HL-60 (cell line): ENCODE measurements around the gene NXPH4.

Experiments used
- CTCF ChIP-seq: IDR thresholded peaks from one replicate; pipeline ENCODE4 v1.5.1; 2011; ENCODE audit warnings: low read length, control low read depth, inconsistent platforms; ENCODE audit not compliant: insufficient read depth
- GABPA ChIP-seq: IDR thresholded peaks from 2 replicates; pipeline ENCODE4 v1.6.1; 2012; ENCODE audit warnings: low read depth
- POLR2AphosphoS5 ChIP-seq: IDR thresholded peaks from 2 replicates; pipeline ENCODE4 v1.6.1; 2012; ENCODE audit warnings: low read depth
- REST ChIP-seq: IDR thresholded peaks from 2 replicates; pipeline ENCODE4 v1.6.1; 2012; ENCODE audit warnings: low read depth; ENCODE audit not compliant: insufficient replicate concordance
- SPI1 ChIP-seq: IDR thresholded peaks from 2 replicates; pipeline ENCODE4 v1.6.1; 2012; ENCODE audit warnings: low read depth, mild to moderate bottlenecking, borderline replicate concordance

GRCh38 chr12:57209916-57210315 is 6.7 kb upstream of the NXPH4 start:
- TF ChIP-seq CTCF (no peak), SPI1 (no peak), REST (no peak), POLR2AphosphoS5 (no peak), GABPA (no peak)
